GM18520 (cell line): Measurements from ENCODE around the gene STRN.
"Not testable (repeated sequence)": the region's sequence is repeated elsewhere in the genome, so short reads cannot be mapped to it uniquely, and the experiment has no call there.

Experiments used
- ATAC-seq: cut with Tn5 transposase; IDR thresholded peaks from one replicate; pipeline ENCODE4 v1.9.1; 2021; ENCODE audit not compliant: unreplicated experiment

Gene STRN

DNA sequence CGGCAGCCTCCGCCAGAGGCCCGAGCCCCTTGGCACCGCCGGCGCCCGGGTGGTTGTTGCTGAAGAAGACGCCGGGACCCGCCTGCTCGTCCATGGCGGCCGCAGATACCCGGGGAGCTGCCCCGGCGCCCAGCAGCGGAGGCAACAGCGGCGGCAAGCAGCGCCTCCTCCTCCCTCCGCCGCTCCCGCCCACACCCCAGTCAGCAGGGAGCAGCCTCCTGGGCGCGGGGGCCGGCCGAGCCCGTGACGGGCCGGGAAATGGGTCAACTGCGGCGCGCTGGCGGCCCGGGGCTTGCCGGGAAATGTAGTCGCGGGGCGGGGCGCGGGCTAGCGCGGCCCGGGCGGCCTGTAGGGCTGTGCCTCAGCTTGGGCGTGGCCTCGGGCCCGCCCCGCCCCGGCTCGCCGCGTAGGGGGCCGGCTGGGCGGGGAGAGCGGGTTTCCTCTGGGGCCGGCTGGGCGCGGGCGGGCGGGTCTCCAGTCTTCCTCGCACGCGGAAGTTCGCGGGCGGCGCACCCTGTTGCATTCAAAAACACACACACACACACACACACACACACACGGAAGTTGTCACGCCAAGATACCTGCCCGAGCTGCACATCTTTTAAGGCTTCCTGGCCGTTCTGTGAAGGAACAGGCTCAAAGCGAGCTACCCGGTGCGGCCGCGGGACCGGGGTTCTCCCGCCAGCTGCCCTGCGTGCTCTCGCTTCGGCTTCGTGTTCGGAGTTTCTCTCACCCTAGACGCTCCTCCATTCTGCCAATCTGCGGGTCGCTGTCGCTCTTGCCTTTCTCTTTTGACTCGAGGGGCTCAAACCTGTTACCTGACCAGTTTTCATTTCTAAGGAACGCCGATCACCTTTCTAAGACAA is at the start of gene STRN:
TSS of gene STRN (minus strand) at position 167 of the 866 bp plus-strand sequence. CDS start at position 94, 73 bp downstream.
- peak; percentile 99 for ATAC-seq

DNA sequence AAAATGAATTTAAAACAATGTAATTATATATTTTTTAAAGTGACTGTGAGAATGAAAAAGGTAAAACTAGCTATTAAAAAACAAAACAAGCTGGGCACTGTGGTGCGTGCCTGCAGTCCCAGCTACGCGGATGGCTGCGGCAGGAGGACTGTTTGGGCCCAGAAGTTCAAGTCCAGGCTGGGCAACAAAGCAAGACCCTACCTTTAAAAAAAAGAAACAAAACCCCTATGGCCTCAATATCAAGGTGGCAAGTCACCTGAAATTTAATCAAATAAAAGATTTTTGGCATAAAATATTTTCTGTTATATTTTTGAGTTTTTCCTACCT is 46.9 kb upstream of the STRN start:
- no peak for ATAC-seq

DNA sequence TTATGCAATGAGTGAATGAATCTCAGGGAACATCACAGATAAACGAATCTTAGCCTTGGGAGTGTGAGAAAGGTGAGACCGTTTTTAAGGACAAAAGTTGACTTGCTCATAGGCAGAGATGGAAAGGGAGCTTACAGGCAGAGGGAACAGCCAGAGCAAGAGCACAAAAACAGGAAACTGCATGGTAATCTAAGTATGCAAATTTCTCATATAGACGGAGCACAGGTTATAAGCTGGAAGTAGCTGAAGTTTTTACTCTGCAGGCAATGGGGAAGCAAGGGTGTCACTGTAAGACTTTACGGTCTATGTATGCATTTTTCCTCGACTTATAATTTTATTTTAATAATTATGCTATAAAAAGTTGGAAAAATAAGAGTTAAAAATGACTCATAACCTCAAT is 44.8 kb upstream of the STRN start:
- no peak for ATAC-seq

- ATAC-seq, result peak; percentile 94
Observed at GRCh38 chr2:37005118-37005868, 39.0 kb upstream of the STRN start.

DNA sequence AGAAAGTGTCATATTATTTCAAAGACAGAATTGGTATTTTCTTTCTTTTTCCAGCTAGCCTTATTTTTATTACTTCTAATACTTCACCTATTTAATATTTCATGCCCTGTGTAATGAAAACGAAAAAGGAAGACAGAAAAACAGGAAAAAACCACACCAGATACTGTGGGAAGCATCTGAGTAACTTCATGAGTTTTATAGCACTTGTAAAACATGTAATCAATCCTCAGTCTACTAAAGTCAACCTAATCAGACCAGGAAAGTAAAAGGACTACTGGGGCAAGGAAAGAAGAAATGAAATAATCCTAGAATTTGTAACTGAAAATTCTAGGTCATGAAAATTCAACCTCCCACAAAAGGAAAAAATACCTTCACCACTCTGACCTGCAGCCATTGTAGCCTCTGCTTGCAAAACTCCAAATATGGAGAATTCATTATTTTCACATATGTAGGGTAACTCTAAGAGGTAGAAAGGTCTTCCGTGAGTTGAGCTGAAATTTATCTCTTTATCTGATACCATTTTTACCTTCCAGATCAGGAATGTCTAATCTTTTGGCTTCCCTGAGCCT is 34.7 kb upstream of the STRN start:
- no peak for ATAC-seq

GRCh38 chr2:37000318-37000717 is 34.0 kb upstream of the STRN start:
- ATAC-seq, result no peak

DNA sequence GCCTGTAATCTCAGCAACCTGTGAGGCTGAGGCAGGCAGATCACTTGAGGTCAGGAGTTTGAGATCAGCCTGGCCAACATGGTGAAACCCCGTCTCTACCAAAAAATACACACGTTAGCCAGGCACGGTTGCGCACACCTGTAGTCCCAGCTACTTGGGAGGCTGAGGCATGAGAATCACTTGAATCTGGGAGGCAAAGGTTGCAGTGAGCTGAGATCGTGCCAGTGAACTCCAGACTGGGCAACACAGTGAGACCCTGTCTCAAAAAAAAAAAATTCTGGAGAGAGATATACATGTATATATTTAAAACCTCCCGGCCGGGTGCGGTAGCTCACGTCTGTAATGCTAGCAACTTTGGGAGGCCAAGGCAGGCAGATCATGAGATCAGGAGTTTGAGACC is 33.1 kb upstream of the STRN start:
- ATAC-seq, result not testable (repeated sequence)

DNA sequence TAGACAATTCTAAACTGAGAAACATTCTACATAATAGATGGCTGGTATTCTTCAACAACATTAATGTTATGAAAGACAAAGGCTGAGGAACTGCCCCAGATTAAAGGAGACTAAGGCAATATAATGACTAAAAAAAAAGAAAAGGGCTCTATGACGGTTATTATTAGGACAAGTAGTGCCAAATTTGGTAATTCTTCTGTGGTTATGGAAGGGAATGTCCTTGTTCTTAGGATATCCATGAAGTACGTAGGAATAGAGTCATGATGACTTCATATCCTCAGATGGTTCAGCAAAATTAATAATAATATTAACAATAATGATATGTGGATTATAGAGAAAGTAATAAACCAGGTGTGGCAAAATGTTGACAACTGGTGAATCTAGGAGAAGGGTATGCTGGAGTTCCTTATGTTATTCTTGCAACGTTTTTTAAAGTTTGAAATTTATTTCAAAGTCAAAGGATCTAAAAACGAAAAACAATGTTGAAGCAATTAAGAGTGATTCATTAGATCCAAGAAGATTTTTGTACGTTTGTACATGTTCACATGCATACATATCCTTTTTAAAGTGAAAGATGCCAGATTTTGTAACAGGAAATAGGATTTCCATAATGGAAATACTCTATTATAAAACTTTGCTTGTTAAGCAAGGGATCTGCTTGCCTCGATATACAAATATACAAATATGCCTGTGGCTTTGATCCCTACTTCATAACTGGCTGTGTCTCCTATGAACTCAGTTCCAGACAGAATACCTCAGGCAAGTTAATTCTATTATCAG is 27.7 kb upstream of the STRN start:
- no peak for ATAC-seq

DNA sequence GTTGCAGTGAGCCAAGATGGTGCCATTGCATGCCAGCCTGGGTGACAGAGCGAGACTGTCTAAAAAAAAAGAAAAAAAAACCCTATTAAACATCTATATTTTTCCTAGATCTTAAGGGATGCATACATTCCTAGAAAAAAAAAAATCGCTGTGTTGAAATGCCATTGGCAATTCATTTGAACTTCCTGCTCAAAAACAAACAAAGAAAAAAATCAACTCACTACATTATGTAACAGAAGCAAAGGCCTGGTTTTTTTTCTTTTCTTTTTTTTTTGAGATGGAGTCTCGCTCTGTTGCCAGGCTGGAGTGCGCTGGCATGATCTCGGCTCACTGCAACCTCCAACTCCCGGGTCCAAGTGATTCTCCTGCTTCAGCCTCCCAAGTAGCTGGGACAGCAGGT is 21.7 kb upstream of the STRN start:
- ATAC-seq, result no peak

DNA sequence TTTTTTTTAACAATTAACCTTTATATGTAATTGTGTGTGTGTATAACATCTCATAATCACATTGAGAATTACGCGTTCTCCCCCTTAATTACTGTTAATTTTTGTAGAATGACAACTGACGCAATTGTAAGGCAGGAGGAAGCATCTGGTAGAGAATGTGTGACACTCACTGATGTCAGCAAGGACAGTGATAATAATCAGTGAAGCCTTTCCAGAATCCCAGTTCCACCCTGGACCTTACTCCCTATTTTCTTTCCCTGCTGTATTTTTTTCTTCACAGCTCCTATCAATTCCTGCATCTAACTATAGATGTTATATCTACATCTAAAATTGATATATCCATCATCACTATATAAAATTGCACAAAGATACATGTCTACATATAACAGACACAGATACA is 16.1 kb upstream of the STRN start:
- ATAC-seq, result no peak

GRCh38 chr2:36981911-36982310 is 15.6 kb upstream of the STRN start:
- no peak for ATAC-seq

GRCh38 chr2:36979007-36979406 is 12.7 kb upstream of the STRN start:
- not testable (repeated sequence) for ATAC-seq

DNA sequence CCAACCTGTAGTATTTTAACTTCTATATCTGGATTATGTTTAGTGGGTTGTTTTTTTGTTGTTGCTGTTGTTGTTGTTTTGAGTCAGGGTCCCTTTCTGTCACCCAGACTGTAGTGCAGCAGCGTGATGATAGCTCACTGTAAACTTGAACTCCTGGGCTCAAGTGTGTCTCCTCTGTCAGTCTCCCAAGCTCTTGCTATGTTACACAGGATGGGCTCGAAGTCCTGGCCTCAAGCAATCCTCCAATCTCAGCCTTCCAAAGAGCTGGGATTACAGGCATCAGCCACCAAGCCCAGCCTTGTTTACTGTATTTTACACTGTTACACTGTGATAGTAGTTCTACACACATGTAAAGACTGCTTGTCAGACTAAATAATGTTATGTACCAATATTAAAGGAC is 9.7 kb upstream of the STRN start:
- no peak for ATAC-seq

DNA sequence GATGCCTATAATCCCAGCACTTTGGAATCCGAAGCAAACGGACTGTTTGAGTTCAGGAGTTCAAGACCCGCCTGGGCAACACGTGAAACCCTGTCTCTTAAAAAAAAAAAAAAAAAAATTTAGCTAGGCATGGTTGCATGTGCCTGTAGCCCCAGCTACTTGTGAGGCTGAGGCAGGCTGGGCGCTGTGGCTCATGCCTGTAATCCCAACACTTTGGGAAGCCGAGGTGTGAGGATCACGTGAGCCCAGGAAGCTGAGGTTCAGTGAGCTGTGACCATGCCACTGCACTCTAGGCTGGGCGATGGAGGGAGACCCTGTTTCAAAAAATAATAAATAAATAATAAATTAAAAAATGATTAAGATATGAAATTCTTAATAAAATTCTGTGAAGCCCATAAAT is 9.0 kb upstream of the STRN start:
- ATAC-seq, result no peak

DNA sequence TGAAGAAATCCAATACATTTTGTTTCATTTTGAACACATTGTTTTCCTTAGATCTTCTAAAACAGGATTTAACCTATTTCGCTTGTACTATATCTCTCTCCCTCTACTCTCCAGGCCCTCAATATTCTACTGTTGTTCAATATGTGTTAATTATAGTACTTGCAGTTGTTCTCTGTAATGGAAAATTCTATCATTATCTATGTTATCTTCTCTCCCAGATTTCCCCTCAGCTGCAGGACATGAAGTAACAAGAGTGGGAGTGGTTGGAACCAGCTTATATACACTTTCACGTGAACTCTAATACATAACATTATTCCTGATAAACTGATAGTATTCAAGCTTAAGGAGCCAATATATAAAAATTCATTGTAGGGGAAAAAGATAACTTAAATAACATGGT is 7.0 kb upstream of the STRN start:
- ATAC-seq, result no peak

DNA sequence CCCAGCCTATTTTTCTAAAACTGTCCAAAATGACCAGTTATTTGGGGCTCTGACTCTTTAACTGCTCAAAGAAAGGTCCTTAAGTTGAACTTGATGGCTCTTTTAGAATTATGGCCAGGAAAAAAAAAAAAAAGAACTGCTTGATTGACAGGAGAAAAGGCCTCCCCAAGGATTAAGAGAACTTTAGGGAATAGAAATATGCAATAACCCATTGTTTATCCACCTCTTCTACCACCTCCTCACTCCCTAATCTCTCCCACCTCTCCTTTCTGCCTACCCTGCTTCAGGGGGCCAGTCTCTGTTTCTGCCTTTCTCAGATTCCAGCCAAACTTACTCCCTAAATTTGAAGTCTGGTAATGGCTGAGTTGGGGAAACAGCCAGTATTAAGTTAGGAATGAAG is 5.7 kb upstream of the STRN start:
- ATAC-seq, result no peak

GRCh38 chr2:36967236-36967876 is 1.0 kb upstream of the STRN start:
- no peak for ATAC-seq

GRCh38 chr2:36965751-36966369 is 476 bp downstream of the STRN start:
- no peak for ATAC-seq

GRCh38 chr2:36965206-36965605 is 1.1 kb downstream of the STRN start:
- ATAC-seq, result no peak

DNA sequence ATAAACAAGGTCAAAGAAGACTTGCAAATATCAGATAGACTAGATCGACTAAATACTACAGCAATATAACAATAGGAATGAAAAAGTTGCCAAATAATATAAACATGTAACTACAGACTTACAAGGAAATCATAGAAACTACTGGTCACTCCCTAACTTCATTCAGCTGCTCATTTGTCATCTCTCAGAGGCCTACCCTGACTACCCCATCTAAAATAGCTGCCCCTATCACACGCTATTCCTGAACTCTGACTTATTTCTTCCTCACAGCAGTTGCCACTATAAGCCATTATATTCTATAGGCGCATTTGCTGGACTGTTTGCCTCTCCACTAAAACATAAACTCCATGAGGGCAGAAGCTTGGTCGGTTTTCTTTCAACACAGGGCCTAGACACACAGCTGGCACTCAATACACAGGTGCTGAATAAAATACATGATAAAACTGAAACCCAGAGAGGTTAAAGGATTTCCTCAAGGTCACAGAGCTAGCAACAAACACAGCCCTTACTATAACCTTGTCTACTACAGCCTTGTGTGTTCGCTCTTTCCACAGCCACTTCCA is 1.8 kb downstream of the STRN start:
- no peak for ATAC-seq
